HG02588 (cell line): ENCODE measurements around the gene PDZD8.

ENCODE experiments used
- ATAC-seq: cut with Tn5 transposase; IDR thresholded peaks from one replicate; pipeline ENCODE4 v1.9.1; 2021; ENCODE audit warnings: mild to moderate bottlenecking, moderate library complexity; ENCODE audit not compliant: unreplicated experiment

The PDZD8 gene

GRCh38 chr10:117399341-117400196 lies 24.3 kb upstream of the PDZD8 start:
- ATAC-seq: no peak

- ATAC-seq: no peak
These were observed 22.8 kb upstream of the PDZD8 start for GRCh38 chr10:117398029-117398428.

GRCh38 chr10:117391436-117392205 lies 16.4 kb upstream of the PDZD8 start:
- ATAC-seq: no peak

GRCh38 chr10:117390420-117390819 lies 15.2 kb upstream of the PDZD8 start:
- no peak for ATAC-seq

GRCh38 chr10:117386805-117387204 lies 11.6 kb upstream of the PDZD8 start:
- ATAC-seq: no peak

GRCh38 chr10:117382861-117383260 lies 7.6 kb upstream of the PDZD8 start:
- no peak for ATAC-seq

- peak; percentile 34 for ATAC-seq
These were observed 507 bp downstream of the PDZD8 start for GRCh38 chr10:117374506-117375359.

GRCh38 chr10:117373823-117374505 lies 1.3 kb downstream of the PDZD8 start:
- no peak for ATAC-seq

- no peak for ATAC-seq
These were observed 5.0 kb downstream of the PDZD8 start for GRCh38 chr10:117370205-117370604.

GRCh38 chr10:117367718-117368117 lies 7.5 kb downstream of the PDZD8 start:
- ATAC-seq: no peak

- no peak for ATAC-seq
These were observed 8.5 kb downstream of the PDZD8 start for GRCh38 chr10:117366741-117367140.

GRCh38 chr10:117365612-117366011 lies 9.6 kb downstream of the PDZD8 start:
- no peak for ATAC-seq

GRCh38 chr10:117364110-117364960 lies 10.9 kb downstream of the PDZD8 start:
- no peak for ATAC-seq

GRCh38 chr10:117363028-117363427 lies 12.2 kb downstream of the PDZD8 start:
- no peak for ATAC-seq

- ATAC-seq: no peak
These were observed 12.9 kb downstream of the PDZD8 start for GRCh38 chr10:117362313-117362712.

GRCh38 chr10:117360994-117361667 lies 14.1 kb downstream of the PDZD8 start:
- peak; percentile 47 for ATAC-seq

GRCh38 chr10:117360016-117360415 lies 15.2 kb downstream of the PDZD8 start:
- no peak for ATAC-seq

- ATAC-seq: no peak
These were observed 20.2 kb downstream of the PDZD8 start for GRCh38 chr10:117355072-117355471.

GRCh38 chr10:117353684-117354083 lies 21.6 kb downstream of the PDZD8 start:
- no peak for ATAC-seq
